Neural crest cell (in vitro differentiated cells): Measurements from ENCODE around the gene KCNJ1. TPM values are rescaled to one million over a fixed set of nuclear protein-coding genes. Genes with fewer than 3 reads are reported as not detected.

Source experiments
- DNase-seq: peaks from one replicate; pipeline ENCODE4 v3.0.0; 2021; ENCODE audit warnings: low read depth, mixed read lengths, low spot score
- H3K27ac Mint-ChIP-seq: one replicate; pipeline ENCODE4 v1.8.0; 2021; ENCODE audit warnings: mild to moderate bottlenecking, mixed read lengths; ENCODE audit not compliant: unreplicated experiment
- H3K27me3 Mint-ChIP-seq: 2 replicates; pipeline ENCODE4 v1.8.0; 2021; ENCODE audit warnings: low read depth, mild to moderate bottlenecking, mixed read lengths
- H3K36me3 Mint-ChIP-seq: 2 replicates; pipeline ENCODE4 v1.8.0; 2021; ENCODE audit warnings: low read depth, mild to moderate bottlenecking, mixed read lengths
- H3K4me1 Mint-ChIP-seq: 2 replicates; pipeline ENCODE4 v1.8.0; 2021; ENCODE audit warnings: mixed read lengths
- H3K4me3 Mint-ChIP-seq: one replicate; pipeline ENCODE4 v1.8.0; 2021; ENCODE audit warnings: mild to moderate bottlenecking, mixed read lengths
- H3K9me3 Mint-ChIP-seq: 2 replicates; pipeline ENCODE4 v1.8.0; 2021; ENCODE audit warnings: mixed read lengths
- CTCF ChIP-seq: fragments of 200-600 bp; sonication (generic); conservative IDR thresholded peaks from 2 replicates; pipeline ENCODE4 v1.5.0; 2021; ENCODE audit warnings: antibody characterized with exemption, mild to moderate bottlenecking
- total RNA-seq: library from RNA; stranded (reverse); gene quantifications from 2 replicates; pipeline ENCODE4 v1.2.1, GENCODE V29; 2021

KCNJ1 gene
- total RNA-seq, 1 donor from 2014 or later: not detected

GRCh38 chr11:128839081-128839480 lies 28.0 kb downstream of the KCNJ1 start:
- no peaks in the 10 kb centered on the region for H3K36me3 Mint-ChIP-seq
- peaks cover 13% of the 10 kb centered on the region for H3K4me1 Mint-ChIP-seq
- H3K27ac Mint-ChIP-seq: no peak overlapping the region
- DNase-seq: no peak
- no peaks in the 10 kb centered on the region for H3K9me3 Mint-ChIP-seq
- no peak overlapping the region for H3K4me3 Mint-ChIP-seq
- no peak for TF ChIP-seq CTCF
- peaks cover 2% of the 10 kb centered on the region for H3K27me3 Mint-ChIP-seq

GRCh38 chr11:128837627-128838026 lies 29.5 kb downstream of the KCNJ1 start:
- H3K9me3 Mint-ChIP-seq: no peaks in the 10 kb centered on the region
- no peak overlapping the region for H3K27ac Mint-ChIP-seq
- peaks cover 7% of the 10 kb centered on the region for H3K27me3 Mint-ChIP-seq
- no peak for TF ChIP-seq CTCF
- H3K36me3 Mint-ChIP-seq: no peaks in the 10 kb centered on the region
- peaks cover 13% of the 10 kb centered on the region for H3K4me1 Mint-ChIP-seq
- no peak for DNase-seq
- H3K4me3 Mint-ChIP-seq: no peak overlapping the region

GRCh38 chr11:128835741-128836430 lies 31.2 kb downstream of the KCNJ1 start:
- no peak for DNase-seq
- no peak overlapping the region for H3K4me3 Mint-ChIP-seq
- no peaks in the 10 kb centered on the region for H3K9me3 Mint-ChIP-seq
- H3K4me1 Mint-ChIP-seq: peaks cover 13% of the 10 kb centered on the region
- no peak overlapping the region for H3K27ac Mint-ChIP-seq
- H3K36me3 Mint-ChIP-seq: no peaks in the 10 kb centered on the region
- no peak for TF ChIP-seq CTCF
- H3K27me3 Mint-ChIP-seq: peaks cover 8% of the 10 kb centered on the region

GRCh38 chr11:128834157-128834556 lies 32.9 kb downstream of the KCNJ1 start:
- H3K36me3 Mint-ChIP-seq: no peaks in the 10 kb centered on the region
- no peak overlapping the region for H3K27ac Mint-ChIP-seq
- H3K4me1 Mint-ChIP-seq: peaks cover 13% of the 10 kb centered on the region
- peaks cover 8% of the 10 kb centered on the region for H3K27me3 Mint-ChIP-seq
- H3K9me3 Mint-ChIP-seq: no peaks in the 10 kb centered on the region
- H3K4me3 Mint-ChIP-seq: no peak overlapping the region
- TF ChIP-seq CTCF: no peak
- DNase-seq: no peak

GRCh38 chr11:128832121-128832497 lies 35.0 kb downstream of the KCNJ1 start:
- no peaks in the 10 kb centered on the region for H3K36me3 Mint-ChIP-seq
- H3K4me1 Mint-ChIP-seq: peaks cover 13% of the 10 kb centered on the region
- H3K4me3 Mint-ChIP-seq: no peak overlapping the region
- peak overlapping the region; percentile 73 for H3K27ac Mint-ChIP-seq
- H3K27me3 Mint-ChIP-seq: peaks cover 6% of the 10 kb centered on the region
- no peak for DNase-seq
- H3K9me3 Mint-ChIP-seq: no peaks in the 10 kb centered on the region
- TF ChIP-seq CTCF: no peak
